ENCODE data around the gene PPARG.
"Not testable (repeated sequence)": the region's sequence is repeated elsewhere in the genome, so short reads cannot be mapped to it uniquely, and the experiment has no call there.

GRCh38 chr3:12386514-12387291 is 97.8 kb downstream of the PPARG start:
- TF ChIP-seq CTCF (conservative IDR thresholded peaks at IDR 0.05); EZH2 (IDR thresholded peaks at IDR 0.05; ENCODE audit: low read depth): not testable (repeated sequence)
